ENCODE measurements around the gene PTPRC. TPM values are rescaled to one million over a fixed set of nuclear protein-coding genes. Genes with fewer than 3 reads are reported as not detected.

Gene PTPRC
- total RNA-seq, 1 donor from 2014 or later, result 35.1 TPM

GRCh38 chr1:198806861-198807260, 168.0 kb downstream of the PTPRC start:
- DNase-seq (ENCODE audit: low spot score), result no peak

Other genes with a start within 250 kb of the PTPRC start
- gene ATP6V1G3, start 98.4 kb upstream of the PTPRC start, total RNA-seq, result not detected